GM23338 (cell line): ENCODE results near the gene HBS1L. TPM values are rescaled to one million over a fixed set of nuclear protein-coding genes. Genes with fewer than 3 reads are reported as not detected.

Source experiments
- ATAC-seq: fragments of 200-7000 bp; cut with Tn5 transposase; 3 replicates; pipeline ENCODE4 v1.9.1; 2020
- DNase-seq: peaks from one replicate; pipeline ENCODE4 v3.0.0-alpha.2; 2015; ENCODE audit warnings: low spot score
- H2AFZ ChIP-seq: fragments of 200-600 bp; sonication (generic); 2 replicates; pipeline ENCODE4 v1.8.0; 2016; ENCODE audit warnings: antibody characterized with exemption, mild to moderate bottlenecking, moderate library complexity
- H3F3A ChIP-seq: fragments of 200-600 bp; sonication (generic); replicated peaks from 2 replicates; pipeline ENCODE4 v1.8.0; 2017; ENCODE audit warnings: antibody characterized with exemption, mixed run types, low read depth
- H3K27ac ChIP-seq: fragments of 200-600 bp; sonication (generic); 2 replicates; pipeline ENCODE4 v1.6.1; 2016; ENCODE audit warnings: low read depth
- H3K27me3 ChIP-seq: fragments of 200-600 bp; sonication (generic); 2 replicates; pipeline ENCODE4 v1.8.0; 2016; ENCODE audit warnings: mild to moderate bottlenecking, mixed run types, moderate library complexity; ENCODE audit not compliant: insufficient read depth
- H3K36me3 ChIP-seq: fragments of 200-600 bp; sonication (generic); 2 replicates; pipeline ENCODE4 v1.8.0; 2016; ENCODE audit warnings: mild to moderate bottlenecking; ENCODE audit not compliant: insufficient read depth
- H3K4me1 ChIP-seq: fragments of 200-600 bp; sonication (generic); 2 replicates; pipeline ENCODE4 v1.8.0; 2016; ENCODE audit warnings: mild to moderate bottlenecking, moderate library complexity; ENCODE audit not compliant: insufficient read depth
- H3K4me2 ChIP-seq: fragments of 200-600 bp; sonication (generic); 2 replicates; pipeline ENCODE4 v1.7.1; 2017; ENCODE audit warnings: mixed run types
- H3K4me3 ChIP-seq: fragments of 200-600 bp; sonication (generic); 2 replicates; pipeline ENCODE4 v1.6.1; 2016; ENCODE audit warnings: mixed run types
- H3K79me2 ChIP-seq: fragments of 200-600 bp; sonication (generic); replicated peaks from 2 replicates; pipeline ENCODE4 v1.8.0; 2017; ENCODE audit warnings: mild to moderate bottlenecking; ENCODE audit not compliant: insufficient read depth
- H3K9me2 ChIP-seq: fragments of 200-600 bp; sonication (generic); 2 replicates; pipeline ENCODE4 v1.8.0; 2017; ENCODE audit not compliant: insufficient read depth
- H4K20me1 ChIP-seq: fragments of 200-600 bp; sonication (generic); replicated peaks from 2 replicates; pipeline ENCODE4 v1.8.0; 2017; ENCODE audit warnings: mild to moderate bottlenecking; ENCODE audit not compliant: insufficient read depth
- H3K27ac Mint-ChIP-seq: 2 replicates; pipeline ENCODE4 v1.8.0; 2020; ENCODE audit warnings: inconsistent platforms, mild to moderate bottlenecking, moderate library complexity, mixed read lengths
- H3K27me3 Mint-ChIP-seq: 3 replicates; pipeline ENCODE4 v1.8.0; 2022; ENCODE audit warnings: low read depth, mild to moderate bottlenecking, moderate library complexity, mixed read lengths, inconsistent platforms; ENCODE audit not compliant: insufficient read depth, poor library complexity
- H3K36me3 Mint-ChIP-seq: 3 replicates; pipeline ENCODE4 v1.8.0; 2021; ENCODE audit warnings: low read depth, mild to moderate bottlenecking, inconsistent platforms, moderate library complexity, mixed read lengths
- H3K4me1 Mint-ChIP-seq: 3 replicates; pipeline ENCODE4 v1.8.0; 2020; ENCODE audit warnings: mild to moderate bottlenecking, inconsistent platforms, mixed read lengths
- H3K4me3 Mint-ChIP-seq: 3 replicates; pipeline ENCODE4 v1.8.0; 2021; ENCODE audit warnings: moderate library complexity, mild to moderate bottlenecking, inconsistent platforms, mixed read lengths
- H3K9me3 Mint-ChIP-seq: 3 replicates; pipeline ENCODE4 v1.8.0; 2020; ENCODE audit warnings: moderate library complexity, mild to moderate bottlenecking, inconsistent platforms, mixed read lengths
- CREB1 ChIP-seq: fragments of 250-450 bp; sonication (Bioruptor Pico); IDR thresholded peaks from 2 replicates; pipeline ENCODE4 v1.5.0; 2020; ENCODE audit warnings: low read depth, mild to moderate bottlenecking, moderate library complexity
- CTCF ChIP-seq, 2 experiments: fragments of 200-600 bp in 1 of 2; sonication (generic) in 1 of 2; conservative IDR thresholded peaks; 2 replicates each; pipeline versions ENCODE4 v1.5.1 to v1.6.1; 2016 to 2017; ENCODE audit warnings: antibody characterized with exemption in 2 of 2, low read depth in 2 of 2, mild to moderate bottlenecking in 2 of 2, moderate library complexity in 1 of 2
- ETS1 ChIP-seq: IDR thresholded peaks from 2 replicates; pipeline ENCODE4 v1.6.1; 2016; ENCODE audit warnings: antibody characterized with exemption
- EZH2 ChIP-seq: fragments of 200-600 bp; sonication (generic); IDR thresholded peaks from one replicate; pipeline ENCODE4 v1.8.0; 2017; ENCODE audit warnings: antibody characterized with exemption, mild to moderate bottlenecking, low read depth; ENCODE audit not compliant: unreplicated experiment
- EZH2phosphoT487 ChIP-seq: fragments of 200-600 bp; sonication (generic); IDR thresholded peaks from one replicate; pipeline ENCODE4 v1.8.1; 2018; ENCODE audit warnings: antibody characterized with exemption; ENCODE audit not compliant: unreplicated experiment
- JUNB ChIP-seq: IDR thresholded peaks from one replicate; pipeline ENCODE4 v1.6.1; 2016; ENCODE audit warnings: antibody characterized with exemption; ENCODE audit not compliant: unreplicated experiment
- NANOG ChIP-seq: IDR thresholded peaks from 2 replicates; pipeline ENCODE4 v1.6.1; 2016; ENCODE audit warnings: antibody characterized with exemption, borderline replicate concordance
- POLR2AphosphoS5 ChIP-seq: IDR thresholded peaks from 2 replicates; pipeline ENCODE4 v1.6.1; 2016; ENCODE audit warnings: antibody characterized with exemption, low read depth
- REST ChIP-seq: IDR thresholded peaks from one replicate; pipeline ENCODE4 v1.6.1; 2018; ENCODE audit warnings: antibody characterized with exemption; ENCODE audit not compliant: unreplicated experiment
- STAT1 ChIP-seq: IDR thresholded peaks from one replicate; pipeline ENCODE4 v1.6.1; 2016; ENCODE audit warnings: antibody characterized with exemption; ENCODE audit not compliant: unreplicated experiment
- ZNF114 ChIP-seq: fragments of 250-450 bp; sonication (Bioruptor Pico); IDR thresholded peaks from 2 replicates; pipeline ENCODE4 v1.5.0; 2020; ENCODE audit warnings: mild to moderate bottlenecking, moderate library complexity
- ZNF331 ChIP-seq: fragments of 250-450 bp; sonication (Bioruptor Pico); IDR thresholded peaks from 2 replicates; pipeline ENCODE4 v1.5.0; 2020; ENCODE audit warnings: low read depth, mild to moderate bottlenecking, moderate library complexity
- ZNF462 ChIP-seq: fragments of 250-450 bp; sonication (Bioruptor Pico); IDR thresholded peaks from 2 replicates; pipeline ENCODE4 v1.5.0; 2020; ENCODE audit warnings: mild to moderate bottlenecking, moderate library complexity
- polyA plus RNA-seq: library from polyadenylated mRNA; unstranded; fragments of >200 nt; fragmentation: Nextera tagmentation; extraction: Ambion mirVana; gene quantifications from 2 replicates; pipeline ENCODE4 v1.2.1, GENCODE V29; 2016
- total RNA-seq: library from RNA; depleted of rRNA; stranded (reverse); fragments of >200 nt; shearing (Covaris generic); gene quantifications from 2 replicates; pipeline ENCODE4 v1.2.3, GENCODE V29; 2014

HBS1L gene
- total and polyA plus RNA-seq, 2 experiments from 2014 or later = 59.9 to 94.1 TPM

- TF ChIP-seq NANOG (no peak), STAT1 (no peak), ZNF331 (CRISPR knock-in tag) (no peak), ETS1 (no peak), EZH2phosphoT487 (no peak), EZH2 (no peak), POLR2AphosphoS5 (no peak), CREB1 (CRISPR knock-in tag) (no peak), REST (no peak), ZNF462 (CRISPR knock-in tag) (no peak), CTCF (conservative IDR thresholded peaks at IDR 0.05; ENCODE audit: low read depth in 2 of 2) (no peak), JUNB (no peak), ZNF114 (CRISPR knock-in tag) (no peak)
Observed at GRCh38 chr6:134992155-134992554, 62.5 kb downstream of the HBS1L start.

More at GRCh38 chr6:134992155-134992554, 62.5 kb downstream of the HBS1L start:
- DNase-seq (no peak), ATAC-seq (no peak)
- Histone ChIP-seq H2AFZ (no peak overlapping the region), H3K79me2 (no peaks in the 10 kb centered on the region), H3K4me2 (no peak overlapping the region), H3K27ac (no peak overlapping the region), H3K4me1 (no peaks in the 10 kb centered on the region), H3K36me3 (peaks cover 9% of the 10 kb centered on the region; the same call in 1 of the 2 replicates), H3K27me3 (no peaks in the 10 kb centered on the region), H3F3A (no peaks in the 10 kb centered on the region), H4K20me1 (no peaks in the 10 kb centered on the region), H3K4me3 (no peak overlapping the region), H3K9me2 (no peaks in the 10 kb centered on the region)
- Mint-ChIP-seq H3K27ac (no peak overlapping the region), H3K9me3 (no peaks in the 10 kb centered on the region), H3K4me3 (no peak overlapping the region), H3K36me3 (peaks cover 7% of the 10 kb centered on the region; the same call in 1 of the 3 replicates), H3K27me3 (no peaks in the 10 kb centered on the region), H3K4me1 (peaks cover 3% of the 10 kb centered on the region; the same call in 2 of the 3 replicates)
